ENCODE results near the gene AJUBA. TPM values are rescaled to one million over a fixed set of nuclear protein-coding genes. Genes with fewer than 3 reads are reported as not detected.
A peak's percentile ranks its signal among the peaks of the same experiment; 100 is the strongest.

The AJUBA gene
- total RNA-seq, 1 donor from 2014 or later, result 0.34 TPM

GRCh38 chr14:22986508-22987054, 4.2 kb upstream of the AJUBA start:
- peak; percentile 96 for TF ChIP-seq CTCF (IDR thresholded peaks at IDR 0.05; ENCODE audit: partially characterized antibody, unreplicated experiment)
- Mint-ChIP-seq H3K27ac (ENCODE audit: unreplicated experiment) (no peak overlapping the region), H3K4me3 (ENCODE audit: unreplicated experiment) (no peak overlapping the region), H3K27me3 (ENCODE audit: unreplicated experiment) (peaks cover 2% of the 10 kb centered on the region), H3K36me3 (ENCODE audit: unreplicated experiment) (no peaks in the 10 kb centered on the region), H3K4me1 (ENCODE audit: low read depth, unreplicated experiment) (no peaks in the 10 kb centered on the region), H3K9me3 (ENCODE audit: unreplicated experiment) (no peaks in the 10 kb centered on the region)
- DNase-seq, result peak; percentile 92

DNA sequence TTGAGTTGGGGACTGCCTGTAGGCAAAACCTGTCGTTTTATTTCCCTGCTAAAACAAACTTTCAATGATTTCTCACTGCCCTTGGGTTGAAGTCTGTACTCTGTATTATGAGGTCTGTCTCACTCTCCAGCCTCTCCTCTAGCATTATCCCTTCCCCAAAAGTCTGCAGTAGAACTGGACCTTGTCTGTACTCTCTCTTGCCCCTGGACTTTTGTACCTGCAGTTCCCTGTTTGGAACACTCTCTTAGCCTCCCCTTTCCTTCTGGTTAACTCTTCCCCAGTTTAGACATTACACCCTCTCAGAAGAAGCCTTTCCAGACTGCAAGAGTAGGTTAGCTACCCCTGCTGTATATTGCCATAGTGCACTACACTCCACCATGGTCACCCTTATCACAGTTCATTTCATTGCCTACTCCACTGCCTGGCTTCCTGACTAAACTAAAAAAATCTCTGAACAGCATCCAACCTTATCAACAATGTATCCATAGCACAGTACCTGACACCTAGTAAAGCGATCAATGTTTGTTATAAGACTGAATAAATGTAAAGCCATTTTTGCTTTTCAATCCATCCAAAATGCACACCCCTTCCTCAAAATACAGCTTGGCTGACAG, 3.6 kb upstream of the AJUBA start:
- Mint-ChIP-seq H3K9me3 (ENCODE audit: unreplicated experiment) (no peaks in the 10 kb centered on the region), H3K36me3 (ENCODE audit: unreplicated experiment) (no peaks in the 10 kb centered on the region)

DNA sequence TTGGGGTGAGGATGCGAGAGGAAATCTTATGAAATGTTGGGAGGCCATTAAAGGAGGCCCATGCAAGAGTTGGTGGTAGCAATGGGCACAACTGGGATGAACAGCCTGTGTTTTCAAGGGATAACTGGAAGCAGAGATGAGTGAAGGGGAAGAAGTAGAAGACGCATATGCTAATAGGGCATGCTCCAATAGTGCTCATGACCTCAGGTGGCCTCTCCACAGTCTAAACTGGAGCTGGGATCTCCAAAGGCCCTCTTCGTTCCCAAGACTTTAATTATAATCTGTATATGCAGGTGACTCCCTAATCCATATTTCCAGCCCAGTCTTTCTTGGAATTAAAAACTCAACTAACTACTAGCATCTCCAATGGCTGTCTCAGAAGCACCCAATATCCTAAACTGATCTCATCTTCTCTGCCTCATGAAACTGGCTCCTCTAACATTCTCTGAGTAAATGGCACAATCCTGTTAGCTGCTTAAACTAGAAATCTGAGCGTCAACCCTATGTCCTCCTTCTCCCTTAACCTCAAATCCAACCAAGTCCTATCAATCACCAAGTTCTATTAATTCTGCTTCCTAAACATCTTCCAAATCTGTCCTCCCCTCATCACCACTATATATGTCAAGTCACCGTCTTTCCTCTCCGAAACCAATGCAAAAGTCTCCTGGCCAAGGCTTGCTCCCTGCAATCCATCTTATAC, 2.8 kb upstream of the AJUBA start:
- no peak overlapping the region for H3K4me3 Mint-ChIP-seq (ENCODE audit: unreplicated experiment)
- no peak for DNase-seq
- H3K4me1 Mint-ChIP-seq (ENCODE audit: low read depth, unreplicated experiment), result no peaks in the 10 kb centered on the region
- H3K27me3 Mint-ChIP-seq (ENCODE audit: unreplicated experiment), result peaks cover 5% of the 10 kb centered on the region
- no peaks in the 10 kb centered on the region for H3K36me3 Mint-ChIP-seq (ENCODE audit: unreplicated experiment)
- H3K9me3 Mint-ChIP-seq (ENCODE audit: unreplicated experiment), result peaks cover under 1% of the 10 kb centered on the region
- no peak overlapping the region for H3K27ac Mint-ChIP-seq (ENCODE audit: unreplicated experiment)
- TF ChIP-seq CTCF (IDR thresholded peaks at IDR 0.05; ENCODE audit: partially characterized antibody, unreplicated experiment), result no peak

More for the DNA sequence above, 3.6 kb upstream of the AJUBA start:
- DNase-seq, result no peak
- H3K4me3 Mint-ChIP-seq (ENCODE audit: unreplicated experiment), result no peak overlapping the region
- no peaks in the 10 kb centered on the region for H3K4me1 Mint-ChIP-seq (ENCODE audit: low read depth, unreplicated experiment)
- no peak overlapping the region for H3K27ac Mint-ChIP-seq (ENCODE audit: unreplicated experiment)
- TF ChIP-seq CTCF (IDR thresholded peaks at IDR 0.05; ENCODE audit: partially characterized antibody, unreplicated experiment), result no peak
- H3K27me3 Mint-ChIP-seq (ENCODE audit: unreplicated experiment), result peaks cover 2% of the 10 kb centered on the region

DNA sequence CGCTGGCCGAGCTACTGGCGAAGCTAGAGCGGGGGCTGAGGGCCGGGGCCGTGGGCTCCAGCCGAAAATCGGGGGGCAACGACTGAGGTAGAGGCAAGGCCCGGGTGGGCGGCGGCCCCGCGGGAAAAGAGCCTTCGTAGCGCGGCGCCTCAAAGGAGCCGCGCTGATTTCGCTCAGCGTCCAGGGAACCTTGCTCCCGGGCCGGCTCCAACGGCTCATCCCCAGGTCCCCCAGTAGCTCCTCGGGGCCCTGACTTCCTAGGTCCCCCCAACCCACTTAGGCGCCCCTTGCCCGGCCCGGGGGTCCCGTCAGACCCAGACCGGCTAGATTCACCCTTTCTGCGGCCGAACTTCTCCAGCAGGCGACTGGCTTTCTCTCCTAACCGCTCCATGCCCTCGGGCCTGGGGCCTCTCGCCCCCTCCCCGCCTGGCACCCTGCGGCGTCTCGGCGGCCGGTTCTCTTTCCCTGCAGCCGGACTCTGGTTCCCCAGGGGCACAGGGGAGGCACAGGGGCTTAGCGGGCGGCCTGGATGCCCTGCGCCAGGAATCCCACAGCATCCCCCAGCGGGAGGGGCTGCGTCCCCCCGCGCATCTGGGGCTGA, 375 bp downstream of the AJUBA start:
- no peak overlapping the region for H3K27ac Mint-ChIP-seq (ENCODE audit: unreplicated experiment)
- peaks cover 2% of the 10 kb centered on the region for H3K9me3 Mint-ChIP-seq (ENCODE audit: unreplicated experiment)
- no peak overlapping the region for H3K4me3 Mint-ChIP-seq (ENCODE audit: unreplicated experiment)
- H3K36me3 Mint-ChIP-seq (ENCODE audit: unreplicated experiment), result no peaks in the 10 kb centered on the region
- H3K27me3 Mint-ChIP-seq (ENCODE audit: unreplicated experiment), result peaks cover 12% of the 10 kb centered on the region
- peaks cover 15% of the 10 kb centered on the region for H3K4me1 Mint-ChIP-seq (ENCODE audit: low read depth, unreplicated experiment)
- peak; percentile 42 for DNase-seq
- no peak for TF ChIP-seq CTCF (IDR thresholded peaks at IDR 0.05; ENCODE audit: partially characterized antibody, unreplicated experiment)

Measured in glutamatergic neuron (in vitro differentiated cells).